Endothelial cell of umbilical vein (primary cell): ENCODE results near the gene SUFU. TPM values are rescaled to one million over a fixed set of nuclear protein-coding genes. Genes with fewer than 3 reads are reported as not detected.

Experiments used
- BruUV-seq: library from RNA; stranded (reverse); fragments of 400-500 nt; replicated peaks from 2 replicates; lab custom pipeline; 2021; lab: Mats Ljungman, UMichigan
- CTCF ChIA-PET: fragments of 300-600, 350-600 bp; sonication (Branson Sonifier 250); formaldehyde crosslinking; loops from one replicate; lab custom pipeline; 2021; ENCODE audit warnings: antibody characterized with exemption, inconsistent platforms; lab: Charles Lee
- POLR2A ChIA-PET: fragments of 300-600, 350-600 bp; sonication (Branson Sonifier 250); formaldehyde crosslinking; loops from one replicate; lab custom pipeline; 2021; ENCODE audit warnings: antibody characterized with exemption, inconsistent platforms; lab: Charles Lee
- DNase-seq: peaks from one replicate; pipeline ENCODE4 v3.0.0-alpha.2; 2011; ENCODE audit warnings: low read depth, low spot score
- FAIRE-seq: peaks from 2 replicates; lab custom pipeline; 2011; peaks lifted over from hg19 to GRCh38; lab: Jason Lieb, UNC
- H2AFZ ChIP-seq: 2 replicates; pipeline ENCODE4 v1.6.0; 2012; ENCODE audit warnings: low read depth, low read length, control low read depth, inconsistent platforms
- H3K27ac ChIP-seq: 2 replicates; pipeline ENCODE4 v1.5.1; 2011; ENCODE audit warnings: low read depth, mild to moderate bottlenecking, control low read depth, low read length, moderate library complexity; ENCODE audit not compliant: insufficient read depth
- H3K27me3 ChIP-seq, 2 experiments: 2 replicates each; pipeline versions ENCODE4 v1.6.0 to v1.6.1; 2011; ENCODE audit warnings: low read length in 2 of 2, mixed read lengths in 1 of 2; ENCODE audit not compliant: control insufficient read depth in 2 of 2, insufficient read depth in 2 of 2
- H3K36me3 ChIP-seq, 2 experiments: 2 replicates in 1 of 2; 3 replicates in 1 of 2; pipeline ENCODE4 v1.5.1; 2011; ENCODE audit warnings: low read length in 2 of 2, mild to moderate bottlenecking in 1 of 2, moderate library complexity in 1 of 2; ENCODE audit not compliant: control insufficient read depth in 2 of 2, insufficient read depth in 2 of 2; ENCODE audit errors: extremely low read depth in 1 of 2
- H3K4me1 ChIP-seq: 3 replicates; pipeline ENCODE4 v1.5.1; 2011; ENCODE audit warnings: mild to moderate bottlenecking, low read length; ENCODE audit not compliant: control insufficient read depth, insufficient read depth; ENCODE audit errors: extremely low read depth
- H3K4me2 ChIP-seq: 2 replicates; pipeline ENCODE4 v1.6.1; 2011; ENCODE audit warnings: low read length, control low read depth, mixed read lengths; ENCODE audit not compliant: insufficient read depth
- H3K4me3 ChIP-seq, 3 experiments: fragments of 200-600 bp in 1 of 3; sonication (generic), shearing (Covaris generic) in 1 of 3; replicated peaks in 1 of 3; 2 replicates each; pipeline ENCODE4 v1.5.1; 2011 to 2016; ENCODE audit warnings: control low read depth in 3 of 3, low read length in 3 of 3, mild to moderate bottlenecking in 2 of 3, inconsistent platforms in 1 of 3, low read depth in 1 of 3, moderate library complexity in 1 of 3; ENCODE audit not compliant: insufficient read depth in 1 of 3
- H3K79me2 ChIP-seq: 2 replicates; pipeline ENCODE4 v1.6.0; 2012; ENCODE audit warnings: low read length, inconsistent platforms; ENCODE audit not compliant: control insufficient read depth, insufficient read depth
- H3K9ac ChIP-seq: replicated peaks from 2 replicates; pipeline ENCODE3; 2011; ENCODE audit warnings: low read length, control low read depth; ENCODE audit not compliant: insufficient read depth; ENCODE audit errors: extremely low read depth
- H3K9me1 ChIP-seq: replicated peaks from 3 replicates; pipeline ENCODE4 v1.6.0; 2011; ENCODE audit warnings: mild to moderate bottlenecking, low read length; ENCODE audit not compliant: control insufficient read depth, insufficient read depth; ENCODE audit errors: extremely low read depth
- H3K9me3 ChIP-seq: replicated peaks from 2 replicates; pipeline ENCODE4 v1.5.1; 2012; ENCODE audit warnings: low read length, inconsistent platforms; ENCODE audit not compliant: control insufficient read depth, insufficient read depth
- H4K20me1 ChIP-seq: replicated peaks from 2 replicates; pipeline ENCODE3; 2011; ENCODE audit warnings: mild to moderate bottlenecking, low read length; ENCODE audit not compliant: control insufficient read depth, insufficient read depth; ENCODE audit errors: extremely low read depth
- CTCF ChIP-seq, 2 donors: IDR thresholded peaks; 1 replicate in 1 of 2; 2 replicates in 1 of 2; pipeline ENCODE4 v1.5.1; 2011; ENCODE audit warnings: low read length in 2 of 2, mild to moderate bottlenecking in 2 of 2, moderate library complexity in 2 of 2, control low read depth in 1 of 2, inconsistent platforms in 1 of 2, low read depth in 1 of 2; ENCODE audit not compliant: insufficient read depth in 1 of 2; ENCODE audit errors: extremely low read depth in 1 of 2
- EZH2 ChIP-seq: IDR thresholded peaks from 2 replicates; pipeline ENCODE4 v1.6.1; 2012; ENCODE audit warnings: borderline replicate concordance, low read depth, mild to moderate bottlenecking, moderate library complexity, low read length, inconsistent platforms; ENCODE audit not compliant: severe bottlenecking
- FOS ChIP-seq: IDR thresholded peaks from 2 replicates; pipeline ENCODE4 v1.6.1; 2011; ENCODE audit warnings: mild to moderate bottlenecking, low read length, moderate library complexity, borderline replicate concordance; ENCODE audit not compliant: insufficient read depth
- GATA2 ChIP-seq: IDR thresholded peaks from 2 replicates; pipeline ENCODE4 v1.7.0; 2011; ENCODE audit warnings: low read depth, mild to moderate bottlenecking, moderate library complexity, mixed read lengths, low read length; ENCODE audit not compliant: insufficient read length, insufficient read depth
- JUN ChIP-seq: IDR thresholded peaks from 2 replicates; pipeline ENCODE4 v1.6.1; 2011; ENCODE audit warnings: borderline replicate concordance, low read depth; ENCODE audit not compliant: insufficient read length, insufficient read depth
- MAX ChIP-seq: IDR thresholded peaks from 2 replicates; pipeline ENCODE4 v1.6.1; 2011; ENCODE audit not compliant: insufficient read depth, insufficient read length
- MYC ChIP-seq: IDR thresholded peaks from one replicate; pipeline ENCODE4 v1.6.1; 2011; ENCODE audit warnings: mild to moderate bottlenecking, low read depth, low read length
- POLR2A ChIP-seq: IDR thresholded peaks from 2 replicates; pipeline ENCODE4 v1.6.1; 2012; ENCODE audit warnings: low read depth, mild to moderate bottlenecking, control low read depth, low read length
- POLR2AphosphoS5 ChIP-seq: IDR thresholded peaks from 2 replicates; pipeline ENCODE4 v1.6.1; 2012; ENCODE audit warnings: low read depth, mild to moderate bottlenecking, control low read depth, low read length, moderate library complexity; ENCODE audit not compliant: insufficient read depth
- dilution Hi-C: fragments of 300-500 bp; cut with MboI; formaldehyde crosslinking; loops from one replicate; pipeline ENCODE4 v1.15.0; 2019; ENCODE audit warnings: low sequenced_read_pairs; ENCODE audit not compliant: extremely low pct_ligation_motif_present
- intact Hi-C: fragments of 100-400 bp; cut with micrococcal nuclease; formaldehyde crosslinking; loops from one replicate; pipeline ENCODE4 v1.10.0; 2022
- polyA plus RNA-seq, 4 experiments: library from polyadenylated mRNA; depleted of rRNA in 3 of 4; stranded (reverse) in 3 of 4; unstranded in 1 of 4; fragments of >200 nt; gene quantifications; 2 replicates each; pipeline versions ENCODE4 v1.2.1 to v1.2.3, GENCODE V29; 2011 to 2012; ENCODE audit warnings: missing spikeins in 1 of 4
- total RNA-seq: library from RNA; stranded (reverse); gene quantifications from 2 replicates; pipeline ENCODE4 v1.2.3, GENCODE V29; 2021

The SUFU gene
- total and polyA plus RNA-seq, 2 donors (not counting 3 experiments of a cell fraction or from before 2014, with no cell fraction given): 10.1 to 16.3 TPM

- Histone ChIP-seq H3K27me3 (no peaks in the 10 kb centered on the region), H3K4me1 (peaks cover 70% of the 10 kb centered on the region), H3K9ac (peak overlapping the region; percentile 62), H4K20me1 (no peaks in the 10 kb centered on the region), H3K4me3 (no peak overlapping the region), H3K9me3 (no peaks in the 10 kb centered on the region), H3K36me3 (no peaks in the 10 kb centered on the region), H3K27ac (peak overlapping the region; percentile 92), H2AFZ (no peak overlapping the region), H3K79me2 (no peaks in the 10 kb centered on the region), H3K4me2 (peak overlapping the region; percentile 35), H3K9me1 (no peaks in the 10 kb centered on the region)
- ChIA-PET CTCF (interaction anchor here (0.8 to 10.0 kb wide), 8 partner anchors 12 to 95 kb away, joined by 3 to 110 read pairs (median 10); partner anchors contain the start of genes SUFU and TRIM8), POLR2A (interaction anchor here (0.6 to 1.5 kb wide), 4 partner anchors 12 to 53 kb away, joined by 3 to 5 read pairs (median 4); no protein-coding TSS in a partner anchor)
- no TSS peak for BruUV-seq
- TF ChIP-seq POLR2AphosphoS5 (peak; percentile 98), FOS (peak; percentile 64), GATA2 (peak; percentile 100), JUN (peak; percentile 27), POLR2A (peak; percentile 86), MAX (no peak), MYC (no peak), CTCF (IDR thresholded peaks at IDR 0.05; ENCODE audit: extremely low read depth in 1 of 2, insufficient read depth in 1 of 2, low read depth in 1 of 2, low read length in 2 of 2) (no peak), EZH2 (no peak)
- FAIRE-seq (peak; percentile 99), DNase-seq (peak; percentile 98)
- dilution Hi-C loops: no loop called here
- intact Hi-C loops: loop anchor here (1.0 to 5.0 kb wide), 7 partner anchors 12 to 177 kb away; partner anchors contain the start of genes ARL3, FBXL15, SFXN2 and SUFU
Measured at GRCh38 chr10:102599565-102600327, 96.0 kb downstream of the SUFU start.
